Esophagus squamous epithelium (tissue), 5 donors: ENCODE data around the gene KIFC3. TPM values are rescaled to one million over a fixed set of nuclear protein-coding genes. Genes with fewer than 3 reads are reported as not detected.

ENCODE experiments used
- DNase-seq: peaks from one replicate; lab custom pipeline; 2025; lab: John Stamatoyannopoulos, UW
- H3K27ac ChIP-seq, 4 donors: fragments of 200-600 bp; sonication (generic); one replicate each; pipeline ENCODE4 v1.5.1; 2016 to 2019; ENCODE audit warnings: mild to moderate bottlenecking in 1 of 4
- H3K27me3 ChIP-seq, 4 donors: fragments of 200-600 bp; sonication (generic); 1 replicate in 3 of 4; 2 replicates in 1 of 4; pipeline versions ENCODE4 v1.5.1 to v1.6.0; 2017 to 2021; ENCODE audit warnings: antibody characterized with exemption in 1 of 4
- H3K36me3 ChIP-seq, 3 donors: fragments of 200-600 bp; sonication (generic); one replicate each; pipeline ENCODE4 v1.5.1; 2016 to 2019
- H3K4me1 ChIP-seq, 3 donors: fragments of 200-600 bp; sonication (generic); one replicate each; pipeline ENCODE4 v1.5.1; 2017 to 2019
- H3K4me3 ChIP-seq, 4 donors: fragments of 200-600 bp; sonication (generic); 1 replicate in 3 of 4; 2 replicates in 1 of 4; pipeline ENCODE4 v1.5.1; 2016 to 2019; ENCODE audit warnings: mild to moderate bottlenecking in 2 of 4, moderate library complexity in 1 of 4
- H3K9me3 ChIP-seq, 3 donors: fragments of 200-600 bp; sonication (generic); one replicate each; pipeline ENCODE4 v1.5.1; 2016 to 2019
- POLR2A ChIP-seq, 4 donors: fragments of 450-650 bp; IDR thresholded peaks; one replicate each; pipeline ENCODE4 v1.6.1; 2017; ENCODE audit warnings: antibody characterized with exemption in 4 of 4, mild to moderate bottlenecking in 4 of 4, moderate library complexity in 3 of 4
- WGBS, 2 donors: methylation state at CpG; one replicate each; pipeline ENCODE4 v1.1.5; 2018; 5-methylcytosine and 5-hydroxymethylcytosine counted together
- intact Hi-C: fragments of 100-400 bp; cut with DNase I; formaldehyde crosslinking; loops from one replicate; pipeline ENCODE4 v1.15.0; 2022
- total RNA-seq, 4 donors: library from RNA; depleted of rRNA; stranded (reverse); fragments of >200 nt; gene quantifications; one replicate each; pipeline ENCODE4 v1.1.0, GENCODE V29; 2016
- TF ChIP-seq, protein P1 (sequence below), 6 experiments: fragments of 450-650 bp in 4 of 6; fragments of 200-600 bp in 2 of 6; sonication (generic) in 2 of 6; IDR thresholded peaks; one replicate each; pipeline ENCODE4 v1.5.1; 2016 to 2019; ENCODE audit warnings: antibody characterized with exemption in 6 of 6, mild to moderate bottlenecking in 4 of 6, moderate library complexity in 4 of 6
- donor health status: DM: yes; HTN: yes; CAD: no.

The KIFC3 gene
- total RNA-seq, 4 donors from 2014 or later: 14.8 to 72.4 (median 43.5) TPM

DNA sequence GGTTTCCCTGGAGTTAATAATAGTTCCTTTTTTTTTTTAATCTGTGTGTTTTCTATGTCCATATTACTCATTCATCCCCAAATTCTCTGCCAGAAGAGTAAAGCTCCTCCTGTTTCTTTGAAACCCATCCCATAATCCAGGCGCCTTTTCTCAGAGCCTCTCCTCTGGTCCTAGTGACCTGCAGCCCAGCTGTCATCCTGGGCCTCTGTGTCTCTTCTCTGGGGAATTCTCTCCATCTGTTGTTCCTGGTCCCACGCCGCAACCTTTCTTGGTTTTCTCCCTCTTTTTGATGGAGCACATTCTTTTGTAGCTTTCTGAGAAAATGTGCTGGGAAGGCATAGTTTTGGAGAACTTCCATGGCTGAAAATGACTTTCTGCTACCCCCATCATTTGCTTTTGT is 56.5 kb downstream of the KIFC3 start:
- Histone ChIP-seq H3K4me1 (peaks cover 3 to 18% (median 13%) of the 10 kb centered on the region in 3 donors), H3K27ac (no peak overlapping the region), H3K9me3 (no peaks in the 10 kb centered on the region), H3K27me3 (no peaks in the 10 kb centered on the region), H3K4me3 (no peak overlapping the region), H3K36me3 (peaks cover 0 to 48% (median 4%) of the 10 kb centered on the region in 3 donors)
- DNase-seq: no peak
- intact Hi-C loops: no loop called here
- TF ChIP-seq, protein P1, sequence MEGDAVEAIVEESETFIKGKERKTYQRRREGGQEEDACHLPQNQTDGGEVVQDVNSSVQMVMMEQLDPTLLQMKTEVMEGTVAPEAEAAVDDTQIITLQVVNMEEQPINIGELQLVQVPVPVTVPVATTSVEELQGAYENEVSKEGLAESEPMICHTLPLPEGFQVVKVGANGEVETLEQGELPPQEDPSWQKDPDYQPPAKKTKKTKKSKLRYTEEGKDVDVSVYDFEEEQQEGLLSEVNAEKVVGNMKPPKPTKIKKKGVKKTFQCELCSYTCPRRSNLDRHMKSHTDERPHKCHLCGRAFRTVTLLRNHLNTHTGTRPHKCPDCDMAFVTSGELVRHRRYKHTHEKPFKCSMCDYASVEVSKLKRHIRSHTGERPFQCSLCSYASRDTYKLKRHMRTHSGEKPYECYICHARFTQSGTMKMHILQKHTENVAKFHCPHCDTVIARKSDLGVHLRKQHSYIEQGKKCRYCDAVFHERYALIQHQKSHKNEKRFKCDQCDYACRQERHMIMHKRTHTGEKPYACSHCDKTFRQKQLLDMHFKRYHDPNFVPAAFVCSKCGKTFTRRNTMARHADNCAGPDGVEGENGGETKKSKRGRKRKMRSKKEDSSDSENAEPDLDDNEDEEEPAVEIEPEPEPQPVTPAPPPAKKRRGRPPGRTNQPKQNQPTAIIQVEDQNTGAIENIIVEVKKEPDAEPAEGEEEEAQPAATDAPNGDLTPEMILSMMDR (IDR thresholded peaks at IDR 0.05): no peak
- TF ChIP-seq POLR2A (IDR thresholded peaks at IDR 0.05): no peak
- WGBS, 2 donors: 97 to 98% methylated on average over 3 of the region's 3 CpGs

DNA sequence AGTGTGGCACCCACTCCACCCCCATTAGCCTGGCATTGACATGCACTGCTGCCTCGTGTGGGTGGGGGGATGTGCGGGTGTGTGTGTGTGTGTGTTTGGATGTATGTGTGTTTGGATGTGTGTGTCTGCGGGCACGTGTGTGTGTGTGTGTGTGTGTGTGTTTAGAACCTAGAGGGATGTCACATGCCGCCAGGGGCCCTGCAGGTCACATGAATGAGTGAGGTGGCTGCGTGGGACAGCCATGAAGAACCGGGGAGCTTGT is 57.7 kb downstream of the KIFC3 start:
- intact Hi-C loops: no loop called here
- peaks cover 0 to 45% (median 4%) of the 10 kb centered on the region in 3 donors for H3K36me3 ChIP-seq
- WGBS, 2 donors: 85 to 100% methylated on average over 2 to 6 of the region's 7 CpGs

DNA sequence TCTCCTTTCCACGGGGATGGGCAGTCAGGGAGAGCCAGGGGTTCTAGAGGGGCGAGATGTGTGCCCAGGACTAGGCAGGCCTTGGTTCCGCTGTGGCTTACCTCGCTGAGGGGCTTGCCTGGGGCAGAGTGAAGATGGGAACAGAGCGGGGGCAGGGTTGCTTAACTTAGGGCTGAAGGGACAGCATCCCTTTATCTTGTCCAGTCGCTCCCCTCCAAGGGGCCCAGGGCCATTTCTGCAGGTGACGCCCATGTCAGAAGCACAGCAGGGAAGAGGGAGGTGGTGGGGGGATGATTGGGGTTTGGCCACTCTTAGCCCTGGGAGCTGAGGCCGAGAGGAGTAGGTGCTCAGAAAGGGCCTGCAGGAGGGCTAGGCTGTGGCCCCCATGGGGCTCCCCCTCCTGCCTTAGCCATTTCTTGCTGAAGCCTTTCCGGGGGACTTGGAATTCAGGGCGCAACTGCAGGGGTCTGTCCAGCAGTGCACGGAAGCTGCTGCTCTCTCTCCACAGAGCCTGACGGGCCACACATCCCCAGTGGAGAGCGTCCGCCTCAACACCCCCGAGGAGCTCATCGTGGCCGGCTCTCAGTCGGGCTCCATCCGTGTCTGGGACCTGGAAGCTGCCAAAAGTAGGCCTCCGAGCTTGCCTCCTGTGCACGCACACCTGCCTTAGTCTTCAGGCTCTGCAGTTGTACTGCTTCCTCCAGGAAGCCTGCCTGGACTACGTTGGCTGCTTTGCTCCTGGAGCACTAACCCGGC is 58.2 kb downstream of the KIFC3 start:
- Histone ChIP-seq H3K4me1 (peaks cover 9 to 32% (median 24%) of the 10 kb centered on the region in 3 donors), H3K27me3 (no peaks in the 10 kb centered on the region), H3K9me3 (no peaks in the 10 kb centered on the region), H3K27ac (no peak overlapping the region), H3K4me3 (no peak overlapping the region), H3K36me3 (peaks cover 0 to 44% (median 4%) of the 10 kb centered on the region in 3 donors)
- TF ChIP-seq, protein P1 (IDR thresholded peaks at IDR 0.05): no peak
- TF ChIP-seq POLR2A (IDR thresholded peaks at IDR 0.05): no peak
- no peak for DNase-seq
- 95 to 96% methylated on average over 7 to 8 of the region's 23 CpGs for WGBS, 2 donors
- intact Hi-C loops: no loop called here

More for the DNA sequence above, 57.7 kb downstream of the KIFC3 start:
- no peak for DNase-seq
- TF ChIP-seq POLR2A (IDR thresholded peaks at IDR 0.05): no peak
- TF ChIP-seq, protein P1 (IDR thresholded peaks at IDR 0.05): no peak
- Histone ChIP-seq H3K9me3 (no peaks in the 10 kb centered on the region), H3K4me3 (no peak overlapping the region), H3K27ac (no peak overlapping the region), H3K4me1 (peaks cover 9 to 30% (median 23%) of the 10 kb centered on the region in 3 donors), H3K27me3 (no peaks in the 10 kb centered on the region)

DNA sequence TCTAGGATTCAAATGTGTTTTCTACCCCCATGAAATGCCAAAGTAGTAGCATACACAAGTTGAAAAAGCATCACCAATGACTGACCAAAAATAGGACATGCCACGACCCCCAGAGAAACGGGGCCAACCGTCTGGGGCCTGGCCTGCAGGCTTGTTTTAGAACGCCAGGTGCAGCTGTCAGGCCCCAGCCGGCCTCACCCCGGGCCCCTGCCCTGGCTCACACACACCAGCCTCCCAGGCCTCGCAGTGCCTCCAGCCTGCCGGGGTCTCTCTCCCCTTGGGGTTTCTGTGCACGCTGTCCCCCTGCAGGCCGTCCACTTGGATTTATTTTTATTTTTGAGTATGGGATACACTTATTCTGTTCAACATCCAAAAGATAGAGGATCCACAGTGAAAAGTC is 58.8 kb downstream of the KIFC3 start:
- peaks cover 0 to 38% (median 4%) of the 10 kb centered on the region in 3 donors for H3K36me3 ChIP-seq
- DNase-seq: no peak
- intact Hi-C loops: no loop called here

DNA sequence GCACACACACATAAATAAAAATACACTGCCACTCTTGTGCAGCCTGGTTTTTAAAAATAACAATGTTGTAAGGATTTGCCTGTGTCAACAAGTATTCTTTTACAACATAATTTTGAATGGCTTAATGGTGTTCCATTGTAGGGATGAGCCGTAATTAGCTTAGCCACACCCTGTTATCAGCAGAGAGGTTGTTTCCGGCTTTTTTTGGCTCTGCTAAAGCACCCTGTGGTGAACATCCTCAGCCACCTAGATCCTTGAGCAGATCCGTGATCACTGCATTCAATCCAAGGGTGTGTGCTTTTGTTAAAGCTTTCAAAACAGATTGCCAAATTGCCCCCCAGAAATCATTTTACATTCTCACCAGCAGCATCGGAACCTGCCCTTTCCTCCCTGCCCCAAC is 59.7 kb downstream of the KIFC3 start:
- TF ChIP-seq, protein P1 (IDR thresholded peaks at IDR 0.05): no peak
- TF ChIP-seq POLR2A (IDR thresholded peaks at IDR 0.05): no peak
- H3K4me1 ChIP-seq: peaks cover 9 to 32% (median 24%) of the 10 kb centered on the region in 3 donors
- peaks cover 0 to 29% (median 4%) of the 10 kb centered on the region in 3 donors for H3K36me3 ChIP-seq
- no peaks in the 10 kb centered on the region for H3K9me3 ChIP-seq
- no peak overlapping the region for H3K4me3 ChIP-seq
- H3K27me3 ChIP-seq: no peaks in the 10 kb centered on the region
- no peak for DNase-seq
- 37 to 70% methylated on average over 3 to 4 of the region's 4 CpGs for WGBS, 2 donors
- no peak overlapping the region for H3K27ac ChIP-seq
- intact Hi-C loops: no loop called here

More for the DNA sequence above, 58.8 kb downstream of the KIFC3 start:
- WGBS, 2 donors: 76 to 88% methylated on average over 4 to 10 of the region's 10 CpGs
- Histone ChIP-seq H3K27ac (no peak overlapping the region), H3K4me3 (no peak overlapping the region), H3K27me3 (no peaks in the 10 kb centered on the region), H3K9me3 (no peaks in the 10 kb centered on the region), H3K4me1 (peaks cover 9 to 32% (median 24%) of the 10 kb centered on the region in 3 donors)
- no peak for TF ChIP-seq POLR2A (IDR thresholded peaks at IDR 0.05)
- TF ChIP-seq, protein P1 (IDR thresholded peaks at IDR 0.05): no peak
